ENCODE measurements around the gene ALDH18A1. TPM values are rescaled to one million over a fixed set of nuclear protein-coding genes. Genes with fewer than 3 reads are reported as not detected.

The ALDH18A1 gene
- total and polyA plus RNA-seq, 2 of the 8 experiments (the other 6 are each of a cell fraction or from before 2014, with no cell fraction given), result 59.6 to 128 TPM

DNA sequence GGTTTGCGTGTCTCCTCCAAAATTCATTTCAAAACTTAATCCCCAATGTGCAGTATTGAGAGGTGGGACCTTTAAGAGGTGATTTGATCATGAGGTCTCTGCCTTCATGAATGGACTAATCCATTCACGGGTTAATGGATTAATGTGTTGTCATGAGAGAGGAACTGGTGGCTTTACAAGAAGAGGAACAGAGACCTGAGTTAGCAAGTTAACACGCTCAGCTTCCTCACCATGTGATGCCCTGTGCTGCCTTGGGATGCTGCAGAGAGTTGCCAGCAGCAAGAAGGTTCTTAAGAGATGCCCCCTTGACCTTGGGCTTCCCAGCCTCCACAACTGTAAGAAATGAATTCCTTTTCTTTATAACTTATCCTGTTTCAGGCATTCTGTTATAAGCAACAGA lies 40.9 kb upstream of the ALDH18A1 start (continued):
- TF ChIP-seq, protein P1, sequence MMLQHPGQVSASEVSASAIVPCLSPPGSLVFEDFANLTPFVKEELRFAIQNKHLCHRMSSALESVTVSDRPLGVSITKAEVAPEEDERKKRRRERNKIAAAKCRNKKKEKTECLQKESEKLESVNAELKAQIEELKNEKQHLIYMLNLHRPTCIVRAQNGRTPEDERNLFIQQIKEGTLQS (IDR thresholded peaks at IDR 0.05; ENCODE audit: insufficient read depth, low read depth, low read length), result no peak

Data from H1 (cell line).